ENCODE results near the gene CHRND.
"Not testable (repeated sequence)": the region's sequence is repeated elsewhere in the genome, so short reads cannot be mapped to it uniquely, and the experiment has no call there.

The CHRND gene

GRCh38 chr2:232527905-232528470, 2.0 kb downstream of the CHRND start:
- DNase-seq (ENCODE audit: low read depth in 2 of 2): no peak

- DNase-seq (ENCODE audit: low read depth in 2 of 2): no peak
Measured at GRCh38 chr2:232528746-232529460, 2.9 kb downstream of the CHRND start.

DNA sequence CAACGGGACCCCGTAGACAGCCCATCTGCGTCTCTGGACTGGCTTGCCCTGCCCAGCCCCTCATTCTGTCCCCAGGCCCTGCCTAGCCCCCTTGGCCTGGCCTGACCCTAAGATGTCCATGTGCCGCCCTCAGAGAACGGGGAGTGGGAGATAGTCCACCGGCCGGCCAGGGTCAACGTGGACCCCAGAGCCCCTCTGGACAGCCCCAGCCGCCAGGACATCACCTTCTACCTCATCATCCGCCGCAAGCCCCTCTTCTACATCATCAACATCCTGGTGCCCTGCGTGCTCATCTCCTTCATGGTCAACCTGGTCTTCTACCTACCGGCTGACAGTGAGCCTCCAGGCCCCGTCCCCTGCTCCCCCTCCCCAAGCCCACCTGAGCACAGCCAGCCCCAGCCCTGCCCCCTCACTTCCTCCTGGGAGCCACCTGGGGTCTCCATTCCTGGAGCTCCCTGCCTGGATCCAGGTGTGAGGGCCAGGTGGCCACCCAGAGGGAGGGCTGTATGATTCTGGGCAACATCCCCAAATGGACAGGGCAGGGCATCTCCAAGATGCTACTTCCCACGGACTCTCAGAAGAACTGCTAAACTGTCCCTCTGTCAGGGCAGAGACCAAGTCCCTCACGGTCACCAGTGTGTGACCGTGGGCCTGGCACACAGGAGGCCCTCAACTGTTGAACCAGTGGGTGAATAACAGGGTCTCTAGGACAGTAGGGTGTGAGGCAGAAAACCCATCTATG, 4.0 kb downstream of the CHRND start:
- DNase-seq (ENCODE audit: low read depth in 2 of 2): no peak

GRCh38 chr2:232530626-232531260, 4.8 kb downstream of the CHRND start:
- no peak for DNase-seq (ENCODE audit: low read depth in 2 of 2)

DNA sequence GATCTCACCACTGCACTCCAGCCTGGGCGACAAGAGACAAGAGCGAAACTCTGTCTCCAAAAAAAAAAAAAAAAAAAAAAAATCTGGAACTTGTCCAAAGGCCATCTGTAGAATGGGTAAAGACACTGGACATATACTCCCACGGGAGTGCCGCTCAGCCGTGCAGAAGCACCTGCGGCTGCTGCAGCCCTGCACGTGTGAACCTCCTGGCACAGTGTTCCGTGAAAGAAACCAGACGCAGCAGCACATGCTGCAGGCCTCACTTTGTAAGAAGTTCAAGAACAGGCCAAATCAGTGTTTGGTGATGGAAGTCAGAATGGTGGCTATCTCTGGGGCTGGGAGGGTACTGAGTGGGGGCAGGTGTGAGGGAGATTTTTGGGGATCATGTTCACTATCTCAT, 6.5 kb downstream of the CHRND start:
- DNase-seq (ENCODE audit: low read depth in 2 of 2): no peak

GRCh38 chr2:232532821-232533220, 6.9 kb downstream of the CHRND start:
- not testable (repeated sequence) for DNase-seq (ENCODE audit: low read depth in 2 of 2)

- DNase-seq (ENCODE audit: low read depth in 2 of 2): no peak
Measured at GRCh38 chr2:232533944-232534710, 8.2 kb downstream of the CHRND start.

GRCh38 chr2:232534940-232535651, 9.1 kb downstream of the CHRND start:
- DNase-seq (ENCODE audit: low read depth in 2 of 2): no peak

- no peak for DNase-seq (ENCODE audit: low read depth in 2 of 2)
Measured at GRCh38 chr2:232535761-232536530, 10.0 kb downstream of the CHRND start.

DNA sequence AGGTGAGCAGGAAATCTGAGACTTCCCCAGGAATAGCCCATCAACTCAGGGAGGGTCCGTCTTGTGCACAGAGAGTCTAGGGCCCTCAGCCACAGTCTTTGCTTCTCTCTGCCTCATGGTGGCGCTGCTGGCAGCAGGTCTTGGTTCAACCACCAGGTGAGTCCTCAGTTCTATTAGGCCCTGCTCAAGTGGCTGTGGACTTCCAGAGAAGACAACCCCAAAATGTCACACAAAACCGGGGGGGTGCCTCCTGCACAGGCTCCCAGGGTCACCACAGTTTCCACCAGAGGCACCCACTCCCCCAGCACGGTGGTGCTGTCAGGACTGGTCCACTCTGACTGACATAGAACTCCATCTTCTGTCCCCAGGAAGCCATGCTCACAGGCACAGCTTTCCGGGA, 11.1 kb downstream of the CHRND start:
- no peak for DNase-seq (ENCODE audit: low read depth in 2 of 2)

GRCh38 chr2:232537499-232537898, 11.5 kb downstream of the CHRND start:
- no peak for DNase-seq (ENCODE audit: low read depth in 2 of 2)

GRCh38 chr2:232538671-232539070, 12.7 kb downstream of the CHRND start:
- DNase-seq (ENCODE audit: low read depth in 2 of 2): no peak

GRCh38 chr2:232539298-232540231, 13.6 kb downstream of the CHRND start, which contains the start of gene CHRNG:
Gene CHRNG (plus strand): TSS chr2:232539692. CDS start chr2:232539748, 56 bp downstream.
- no peak for DNase-seq (ENCODE audit: low read depth in 2 of 2)

- DNase-seq (ENCODE audit: low read depth in 2 of 2): no peak
Measured at GRCh38 chr2:232540441-232541041, 14.6 kb downstream of the CHRND start.

DNA sequence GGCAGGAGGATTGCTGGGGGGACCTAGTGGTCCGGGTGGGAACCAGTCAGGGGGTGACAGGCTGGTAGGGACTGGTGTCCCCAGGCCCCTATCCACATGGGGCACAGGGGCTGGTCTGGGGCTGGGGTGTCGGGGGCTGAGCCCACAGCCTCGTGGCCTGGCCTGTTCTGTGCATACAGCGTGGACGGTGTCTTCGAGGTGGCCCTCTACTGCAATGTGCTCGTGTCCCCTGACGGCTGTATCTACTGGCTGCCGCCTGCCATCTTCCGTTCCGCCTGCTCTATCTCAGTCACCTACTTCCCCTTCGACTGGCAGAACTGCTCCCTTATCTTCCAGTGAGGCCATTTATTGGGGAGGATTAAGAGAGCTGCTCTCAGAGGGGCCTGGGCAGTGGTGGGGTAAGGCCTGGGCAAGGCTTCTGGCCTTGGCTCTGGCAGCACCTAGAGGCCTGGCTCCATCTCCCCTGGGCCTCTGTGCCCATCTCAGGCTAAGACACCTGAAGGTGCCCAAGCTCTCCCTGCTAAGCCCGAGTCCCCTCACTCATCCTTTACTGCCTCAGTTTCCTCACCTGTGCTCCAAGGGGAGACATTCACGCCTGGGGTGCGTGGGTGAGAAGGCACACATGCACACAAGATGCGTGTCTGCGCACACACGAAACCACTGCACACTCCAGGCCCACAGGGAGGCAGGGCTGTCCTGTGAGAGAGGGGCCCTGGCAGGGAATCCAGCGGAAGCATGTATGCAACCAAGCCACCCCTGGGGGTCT, 15.4 kb downstream of the CHRND start:
- no peak for DNase-seq (ENCODE audit: low read depth in 2 of 2)

GRCh38 chr2:232541961-232542714, 16.2 kb downstream of the CHRND start:
- no peak for DNase-seq (ENCODE audit: low read depth in 2 of 2)
